HG02763 (cell line): ENCODE data around the gene ATP6AP2.
"Not testable (repeated sequence)": the region's sequence is repeated elsewhere in the genome, so short reads cannot be mapped to it uniquely, and the experiment has no call there.

Experiments
- ATAC-seq: cut with Tn5 transposase; IDR thresholded peaks from one replicate; pipeline ENCODE4 v1.9.1; 2021; ENCODE audit warnings: mild to moderate bottlenecking, moderate library complexity; ENCODE audit not compliant: unreplicated experiment

Gene ATP6AP2

GRCh38 chrX:40575411-40575810 is 5.4 kb upstream of the ATP6AP2 start:
- not testable (repeated sequence) for ATAC-seq

- ATAC-seq, result no peak
Observed at GRCh38 chrX:40576291-40576690, 4.5 kb upstream of the ATP6AP2 start.

DNA sequence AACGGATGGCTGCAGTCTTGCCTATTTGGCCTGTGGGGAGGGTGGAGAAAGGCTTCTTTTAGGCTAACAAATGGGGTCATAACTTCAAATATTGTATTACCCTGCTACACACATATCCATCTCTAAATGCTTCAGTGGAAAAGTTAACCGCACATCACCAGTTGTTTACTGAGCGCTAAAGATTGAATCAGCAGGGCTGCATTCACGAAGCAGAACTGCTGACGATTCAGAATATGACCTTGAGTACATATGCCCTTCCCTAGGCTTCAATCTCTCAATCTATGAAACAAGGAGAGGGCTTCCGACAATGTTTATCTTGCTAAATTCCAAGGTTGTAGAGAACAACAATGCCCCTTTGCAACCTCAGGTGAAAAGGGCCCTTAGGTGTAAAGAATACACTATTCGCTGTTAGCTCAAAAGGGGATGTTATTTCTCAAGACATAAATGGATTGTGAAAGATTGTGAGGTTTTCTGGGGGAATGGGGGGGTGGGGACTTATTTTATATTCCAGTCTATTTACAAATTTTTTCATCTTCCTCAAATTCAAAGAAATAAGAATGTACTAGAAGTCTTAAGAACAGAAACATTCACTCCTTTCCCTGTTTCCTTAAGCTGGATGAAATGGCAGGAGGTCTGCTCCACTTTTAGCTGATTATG is 2.6 kb upstream of the ATP6AP2 start:
- ATAC-seq, result no peak

DNA sequence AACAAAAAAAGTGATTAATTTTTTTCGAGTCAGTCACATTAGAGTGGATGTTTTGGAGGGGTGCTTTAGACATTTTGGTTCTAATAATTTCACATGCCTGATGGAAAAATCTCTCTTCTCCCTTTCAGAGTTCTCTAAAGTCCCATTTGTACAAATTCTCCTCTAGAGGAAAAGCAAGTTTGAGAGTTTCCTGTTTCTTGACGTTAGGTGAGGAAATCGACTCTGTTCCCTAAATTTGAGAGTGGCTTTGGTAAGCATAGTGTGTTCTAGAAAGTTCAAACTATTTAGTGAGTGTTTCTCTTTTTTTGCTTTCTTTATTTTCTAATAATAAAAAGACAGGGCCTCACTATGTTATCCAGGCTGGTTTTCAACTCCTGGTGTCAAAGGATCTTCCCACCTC is 1.6 kb upstream of the ATP6AP2 start:
- no peak for ATAC-seq

GRCh38 chrX:40579900-40580536 is 752 bp upstream of the ATP6AP2 start:
- peak; percentile 41 for ATAC-seq

- ATAC-seq, result no peak
Observed at GRCh38 chrX:40581336-40581920, 658 bp downstream of the ATP6AP2 start.

DNA sequence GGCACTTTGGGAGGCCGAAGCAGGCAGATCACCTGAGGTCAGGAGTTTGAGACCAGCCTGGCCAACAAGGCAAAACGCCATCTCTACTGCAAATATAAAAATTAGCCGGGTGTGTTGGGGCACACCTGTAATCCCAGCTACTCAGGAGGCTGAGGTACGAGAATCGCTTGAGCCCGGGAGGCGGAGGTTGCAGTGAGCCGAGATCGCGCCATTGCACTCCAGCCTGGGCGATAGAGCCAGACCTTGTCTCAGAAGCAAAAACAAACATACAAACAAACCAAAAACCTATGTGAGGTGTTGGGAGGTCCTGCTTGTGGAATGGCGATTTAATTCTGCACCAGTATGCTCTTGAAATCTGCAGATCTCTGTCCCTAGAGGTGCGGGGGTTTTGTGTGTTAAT is 1.4 kb downstream of the ATP6AP2 start:
- ATAC-seq, result not testable (repeated sequence)

- no peak for ATAC-seq
Observed at GRCh38 chrX:40582811-40583210, 2.0 kb downstream of the ATP6AP2 start.

DNA sequence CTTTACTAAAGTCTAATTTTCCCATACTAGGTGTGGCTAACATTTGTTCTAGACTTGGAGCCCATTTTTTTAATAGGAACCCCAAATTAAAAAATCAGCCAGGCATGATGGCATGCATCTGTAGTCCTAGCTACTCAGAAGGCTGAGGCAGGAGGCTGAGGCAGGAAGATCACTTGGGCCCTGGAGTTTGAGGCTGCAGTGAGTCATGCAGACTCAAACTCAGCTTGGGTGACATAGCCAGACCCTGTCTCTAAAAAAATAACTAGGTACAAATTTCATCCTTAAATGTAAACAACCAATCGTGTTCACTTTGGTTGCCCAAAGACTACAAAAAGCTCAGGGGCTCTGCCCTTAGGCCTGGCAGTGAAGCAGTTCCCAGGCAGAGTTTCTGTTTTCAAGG is 6.9 kb downstream of the ATP6AP2 start:
- ATAC-seq, result not testable (repeated sequence)

- not testable (repeated sequence) for ATAC-seq
Observed at GRCh38 chrX:40589616-40590321, 9.0 kb downstream of the ATP6AP2 start.

- ATAC-seq, result no peak
Observed at GRCh38 chrX:40603446-40603845, 22.7 kb downstream of the ATP6AP2 start.

DNA sequence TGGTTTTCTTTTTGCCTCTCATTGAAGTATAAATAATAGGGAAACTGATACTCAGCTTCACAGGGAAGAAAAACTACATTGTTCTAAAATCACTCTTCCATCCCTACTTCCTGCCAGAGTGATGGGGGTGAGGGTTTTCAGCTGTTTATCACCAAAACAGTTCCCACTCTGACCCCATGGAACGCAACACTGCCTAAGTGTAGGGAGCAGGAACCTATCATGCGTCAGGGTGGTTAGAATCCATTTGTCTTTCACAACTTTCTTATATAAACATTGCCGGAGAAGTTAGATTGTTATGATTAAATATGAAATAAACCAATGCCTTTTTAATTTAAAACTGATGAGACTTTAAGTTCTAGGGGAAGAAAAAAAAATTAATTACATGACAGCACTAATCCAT is 26.6 kb downstream of the ATP6AP2 start:
- no peak for ATAC-seq

GRCh38 chrX:40612511-40612910 is 31.7 kb downstream of the ATP6AP2 start:
- no peak for ATAC-seq

GRCh38 chrX:40615976-40616375 is 35.2 kb downstream of the ATP6AP2 start:
- no peak for ATAC-seq

DNA sequence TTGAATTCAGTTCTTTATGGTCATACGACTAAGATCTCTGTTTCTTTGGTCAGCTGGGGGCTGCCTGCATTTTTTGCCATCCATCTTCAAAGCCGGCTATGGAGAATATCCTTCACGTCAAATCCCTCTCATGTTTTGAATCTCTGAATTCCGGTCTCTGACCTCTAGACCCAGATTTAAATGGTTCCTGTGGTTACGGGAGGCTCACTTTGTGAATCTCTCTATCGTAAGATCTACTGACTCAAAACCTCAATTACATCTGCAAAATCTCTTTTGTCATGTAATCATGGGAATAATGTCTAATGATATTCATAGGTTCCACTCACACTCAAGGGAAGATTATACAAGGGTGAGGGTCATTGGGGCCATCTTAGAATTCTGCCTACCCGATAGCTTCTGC is 36.8 kb downstream of the ATP6AP2 start:
- ATAC-seq, result no peak

GRCh38 chrX:40622479-40623138 is 41.8 kb downstream of the ATP6AP2 start:
- ATAC-seq, result no peak

- ATAC-seq, result no peak
Observed at GRCh38 chrX:40623139-40623536, 42.4 kb downstream of the ATP6AP2 start, which contains the start of gene MPC1L. Gene MPC1L (plus strand): TSS chrX:40623428. CDS start chrX:40623566, 138 bp downstream.

DNA sequence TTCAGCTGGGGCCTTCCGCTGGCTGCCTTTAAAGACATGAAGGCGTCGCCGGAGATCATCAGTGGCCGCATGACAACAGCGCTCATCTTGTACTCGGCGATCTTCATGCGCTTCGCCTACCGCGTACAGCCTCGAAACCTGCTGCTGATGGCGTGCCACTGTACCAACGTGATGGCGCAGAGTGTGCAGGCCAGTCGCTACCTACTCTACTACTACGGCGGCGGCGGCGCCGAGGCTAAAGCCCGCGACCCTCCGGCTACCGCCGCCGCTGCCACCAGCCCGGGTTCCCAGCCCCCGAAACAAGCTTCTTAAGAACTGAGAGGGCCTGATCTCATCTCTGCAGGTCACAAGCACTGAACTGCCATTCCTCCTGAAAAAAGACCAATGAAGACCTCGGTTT is 42.9 kb downstream of the ATP6AP2 start:
- ATAC-seq, result no peak

DNA sequence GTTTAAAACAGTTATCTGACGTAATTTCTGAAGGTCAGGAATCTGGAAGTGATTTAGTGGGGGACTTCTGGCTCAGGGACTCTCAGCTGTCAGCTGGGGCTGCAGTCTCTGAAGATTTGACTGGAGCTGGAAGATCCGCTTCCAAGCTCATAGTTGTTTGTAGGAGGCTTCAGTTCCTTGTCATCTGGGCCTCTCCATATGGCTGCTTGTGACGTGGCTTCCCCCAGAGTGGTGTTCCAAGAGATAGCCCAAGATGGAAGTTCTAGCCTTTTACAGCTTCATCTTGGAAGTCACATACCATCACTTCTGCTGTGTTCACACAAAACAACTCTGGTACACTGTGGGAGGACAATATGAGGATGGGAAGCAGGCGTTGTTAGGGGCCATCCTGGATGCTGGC is 44.5 kb downstream of the ATP6AP2 start:
- ATAC-seq, result no peak

DNA sequence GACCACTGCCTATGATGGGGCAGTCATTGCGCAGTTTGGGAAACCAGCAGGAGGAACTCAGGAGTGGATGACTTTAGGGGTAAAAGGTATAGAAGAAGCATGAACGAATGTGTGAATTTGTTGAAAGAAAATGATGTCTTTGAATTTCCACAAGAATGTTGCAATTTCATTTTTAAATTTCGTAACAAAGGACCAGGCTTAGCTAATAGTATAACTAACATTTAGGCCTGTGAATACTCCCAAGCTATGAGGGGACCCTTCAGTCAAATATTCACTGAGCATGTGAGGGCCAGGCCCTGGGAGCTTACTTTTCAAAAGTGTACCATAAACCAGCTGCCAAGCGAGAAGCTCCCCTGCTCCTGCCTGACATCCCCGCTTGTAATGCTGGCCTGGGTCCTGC is 47.7 kb downstream of the ATP6AP2 start:
- no peak for ATAC-seq

DNA sequence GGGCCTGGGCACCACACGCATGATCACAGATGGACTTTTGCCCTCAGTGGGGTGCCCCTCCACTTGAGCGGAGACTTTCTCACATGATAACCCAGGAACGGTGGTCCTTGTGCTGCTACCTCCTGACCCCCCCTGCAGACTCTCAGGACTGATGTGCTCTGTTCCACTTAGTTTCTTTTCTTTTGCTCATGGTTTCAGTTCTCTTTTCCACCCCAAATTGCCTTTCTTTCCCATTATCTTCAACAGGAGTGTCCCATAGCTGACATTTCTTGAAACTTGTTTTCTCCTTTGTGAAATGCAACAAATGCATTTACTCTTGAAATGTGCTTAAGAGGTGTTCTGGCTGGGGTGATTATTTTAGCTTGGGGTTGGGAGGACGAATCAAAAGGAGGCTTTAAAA is 51.4 kb downstream of the ATP6AP2 start:
- no peak for ATAC-seq
